NCI-H2196 treated with DMSO at 0.1 percent for 48 hours (cell line): ENCODE measurements around the gene RBM23.
"Not testable (repeated sequence)": the region's sequence is repeated elsewhere in the genome, so short reads cannot be mapped to it uniquely, and the experiment has no call there.

Experiments used
- DNase-seq: peaks from one replicate; lab custom pipeline; 2025; ENCODE audit not compliant: unreplicated experiment; lab: John Stamatoyannopoulos, UW

RBM23 gene

DNA sequence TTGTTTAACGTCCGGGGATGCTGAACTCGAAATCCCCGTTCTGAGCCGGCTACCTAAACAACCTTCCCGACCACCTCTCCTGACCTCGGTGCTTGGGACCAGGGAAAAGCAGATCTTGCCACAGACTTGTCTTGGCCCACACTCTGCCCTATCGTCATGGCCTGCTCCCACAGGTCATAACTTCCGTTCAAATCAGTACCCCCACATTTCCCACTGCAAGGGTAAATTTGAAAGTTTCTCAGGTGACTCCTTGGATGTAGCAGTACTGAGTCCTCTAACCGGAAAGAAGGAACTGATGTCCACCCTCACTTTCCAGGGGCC, 612 bp upstream of the RBM23 start:
- no peak for DNase-seq

DNA sequence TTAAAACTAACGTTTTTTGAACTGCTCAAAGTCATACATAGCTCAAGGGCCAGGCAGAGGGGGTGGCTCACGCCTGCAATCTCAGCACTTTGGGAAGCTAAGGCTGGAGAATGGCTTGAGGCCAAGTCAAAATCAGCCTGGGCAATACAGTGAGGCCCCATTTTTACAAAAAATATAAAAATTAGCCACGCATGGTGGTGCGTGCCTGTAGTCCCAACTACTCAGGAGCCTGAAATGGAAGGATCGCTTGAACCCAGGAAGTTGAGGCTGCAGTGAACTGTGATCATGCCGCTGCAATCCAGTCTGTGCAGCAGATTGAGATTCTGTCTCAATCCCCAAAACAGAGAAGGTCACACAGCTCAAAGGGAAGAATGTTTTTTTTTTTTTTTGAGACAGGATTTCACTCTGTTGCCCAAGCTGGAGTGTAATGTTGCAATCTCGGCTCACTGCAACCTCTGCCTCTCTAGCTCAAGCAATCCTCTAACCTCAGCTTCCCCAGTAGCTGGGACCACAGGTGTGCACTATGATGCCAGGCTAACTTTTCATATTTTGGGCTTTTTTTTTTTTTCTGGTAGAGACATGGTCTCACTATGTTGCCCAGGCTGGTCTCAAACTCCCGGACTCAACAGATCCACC, 2.9 kb downstream of the RBM23 start:
- DNase-seq = no peak

DNA sequence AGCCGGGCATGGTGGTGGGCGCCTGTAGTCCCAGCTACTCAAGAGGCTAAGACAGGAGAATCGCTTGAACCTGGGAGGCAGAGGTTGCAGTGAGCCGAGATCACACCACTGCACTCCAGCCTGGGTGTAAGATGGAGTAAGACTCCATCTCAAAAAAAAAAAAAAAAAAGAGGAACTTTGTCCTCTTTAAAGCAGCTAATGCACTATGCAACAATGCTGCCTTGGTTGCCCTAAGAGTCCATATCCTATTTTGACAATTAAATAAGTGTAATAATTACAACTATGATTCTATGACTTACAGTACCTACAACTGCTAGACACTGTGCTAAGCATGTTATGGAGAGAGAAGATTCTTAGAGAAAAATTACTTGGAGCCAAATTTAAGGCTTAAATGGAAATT, 4.1 kb downstream of the RBM23 start:
- DNase-seq = not testable (repeated sequence)

DNA sequence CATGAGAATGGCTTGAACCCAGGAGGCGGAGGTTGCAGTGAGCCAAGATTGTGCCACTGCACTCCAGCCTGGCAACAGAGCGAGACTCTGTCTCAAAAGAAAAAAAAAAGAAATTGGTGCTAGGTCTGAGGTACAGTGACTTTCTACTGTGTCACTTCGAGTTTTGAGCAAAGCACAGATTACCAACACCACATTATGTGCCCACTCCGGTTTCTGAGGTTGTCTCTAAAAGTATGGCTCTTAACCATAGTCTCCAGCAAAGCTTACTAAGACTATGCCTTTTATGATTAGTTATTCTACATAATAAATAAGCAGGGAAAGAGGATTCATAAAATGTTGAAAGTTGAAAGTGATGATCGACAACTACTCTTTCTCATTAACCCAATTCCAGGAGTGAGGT, 8.0 kb downstream of the RBM23 start:
- DNase-seq = no peak

DNA sequence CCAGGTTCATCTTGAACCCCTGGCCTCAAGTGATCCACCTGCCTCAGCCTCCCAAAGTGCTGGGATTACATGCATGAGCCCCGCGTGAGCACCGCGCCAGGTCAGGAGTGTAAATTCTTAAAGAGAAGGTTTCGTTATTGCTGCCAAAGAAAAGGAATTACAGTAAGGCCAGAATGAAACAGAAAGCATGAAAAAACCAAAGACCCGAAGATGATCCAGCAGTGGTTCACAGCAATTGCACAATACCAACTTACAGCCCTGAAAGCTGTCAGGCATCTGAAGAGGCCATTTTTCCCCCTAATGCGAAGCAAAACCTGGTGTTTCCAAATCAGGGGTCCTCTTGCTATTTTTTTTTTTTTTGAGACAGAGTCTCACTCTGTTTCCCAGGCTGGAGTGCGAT, 10.3 kb downstream of the RBM23 start:
- DNase-seq = no peak

DNA sequence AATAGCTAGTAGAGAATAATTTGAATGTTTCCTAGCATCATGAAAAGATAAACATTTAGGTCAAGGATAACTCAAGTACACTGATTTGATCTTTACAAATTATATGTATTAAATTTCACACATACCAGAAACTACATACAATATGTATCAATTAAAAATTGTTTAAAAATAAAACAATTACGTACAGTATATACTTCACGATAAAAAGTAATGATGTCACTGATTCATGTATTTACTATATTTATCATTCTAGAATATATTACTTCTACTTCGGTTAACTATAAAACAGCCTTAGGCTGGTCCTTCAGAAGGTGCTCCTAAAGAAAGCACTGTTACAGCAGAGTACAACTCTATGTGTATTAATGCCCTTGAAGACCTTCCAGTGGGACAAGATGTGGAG, 11.5 kb downstream of the RBM23 start:
- DNase-seq = no peak

DNA sequence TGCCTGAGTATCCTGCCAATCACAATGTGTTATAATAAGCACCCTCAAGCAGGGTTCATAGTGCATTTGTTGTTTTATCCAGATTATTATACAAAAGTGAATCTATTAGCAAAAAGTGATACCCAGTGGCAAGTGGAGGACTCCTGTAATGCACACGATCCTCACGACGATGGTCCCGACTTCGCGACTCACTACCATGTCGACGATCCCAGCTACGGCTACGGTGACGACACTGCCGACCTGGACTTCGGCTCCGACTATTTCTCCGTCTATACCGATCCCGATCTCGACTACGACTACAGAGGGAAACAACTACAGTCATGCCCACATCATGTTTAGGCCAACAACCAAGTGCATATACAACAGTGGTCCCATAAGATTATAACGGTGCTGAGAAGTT, 12.9 kb downstream of the RBM23 start:
- no peak for DNase-seq

DNA sequence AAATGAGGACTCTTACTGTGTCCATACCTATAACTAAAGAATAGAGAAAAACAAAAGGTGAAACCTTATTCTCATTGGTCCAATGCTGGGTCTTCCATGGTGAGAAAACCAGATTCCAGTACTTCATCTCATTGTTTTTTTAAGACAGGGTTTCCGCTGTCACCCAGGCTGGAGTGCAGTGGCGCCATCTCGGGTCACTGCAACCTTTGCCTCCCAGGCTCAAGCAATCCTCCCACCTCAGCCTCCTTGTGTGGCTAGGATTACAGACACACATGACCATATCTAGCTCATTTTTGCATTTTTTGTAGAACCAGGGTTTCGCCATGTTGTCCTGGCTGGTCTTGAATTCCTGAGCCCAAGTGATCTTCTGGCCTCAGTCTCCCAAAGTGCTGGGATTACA, 13.3 kb downstream of the RBM23 start:
- no peak for DNase-seq

DNA sequence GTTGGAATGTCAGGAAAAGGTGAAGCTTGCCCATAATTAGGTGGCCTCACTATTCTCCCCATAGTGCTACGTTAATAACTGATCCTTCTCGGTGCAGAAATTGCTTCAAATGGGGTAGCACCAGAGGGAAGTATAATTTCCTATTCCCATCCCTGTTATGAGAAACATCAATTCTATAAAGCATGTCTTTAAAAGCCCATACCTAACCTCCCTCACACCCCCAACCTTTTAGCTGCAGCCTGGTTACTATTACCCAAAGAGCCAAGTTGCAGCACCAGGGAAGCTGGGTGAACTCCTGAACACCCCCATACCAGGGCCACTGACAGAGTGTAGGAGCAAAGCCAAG, 15.2 kb downstream of the RBM23 start:
- no peak for DNase-seq

DNA sequence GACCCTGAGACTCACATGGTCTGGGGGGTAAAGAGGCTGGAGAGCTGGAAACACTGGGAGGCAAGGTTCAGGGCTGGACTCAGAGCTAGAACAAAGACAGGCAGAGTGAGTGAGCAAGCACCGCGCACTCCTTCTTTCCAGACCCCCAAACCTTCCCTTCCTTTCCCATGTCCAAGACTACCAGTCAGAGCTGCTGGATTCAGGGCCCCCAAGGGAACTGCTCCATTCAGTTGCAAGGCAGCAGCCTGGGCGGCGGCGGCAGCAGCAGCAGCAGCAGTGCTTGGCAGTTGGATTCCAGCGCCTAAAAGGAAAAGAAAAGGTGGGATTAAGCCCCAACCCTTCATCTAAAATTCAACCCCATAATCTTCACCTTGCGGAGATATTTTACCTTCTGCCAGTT, 17.1 kb downstream of the RBM23 start:
- no peak for DNase-seq

DNA sequence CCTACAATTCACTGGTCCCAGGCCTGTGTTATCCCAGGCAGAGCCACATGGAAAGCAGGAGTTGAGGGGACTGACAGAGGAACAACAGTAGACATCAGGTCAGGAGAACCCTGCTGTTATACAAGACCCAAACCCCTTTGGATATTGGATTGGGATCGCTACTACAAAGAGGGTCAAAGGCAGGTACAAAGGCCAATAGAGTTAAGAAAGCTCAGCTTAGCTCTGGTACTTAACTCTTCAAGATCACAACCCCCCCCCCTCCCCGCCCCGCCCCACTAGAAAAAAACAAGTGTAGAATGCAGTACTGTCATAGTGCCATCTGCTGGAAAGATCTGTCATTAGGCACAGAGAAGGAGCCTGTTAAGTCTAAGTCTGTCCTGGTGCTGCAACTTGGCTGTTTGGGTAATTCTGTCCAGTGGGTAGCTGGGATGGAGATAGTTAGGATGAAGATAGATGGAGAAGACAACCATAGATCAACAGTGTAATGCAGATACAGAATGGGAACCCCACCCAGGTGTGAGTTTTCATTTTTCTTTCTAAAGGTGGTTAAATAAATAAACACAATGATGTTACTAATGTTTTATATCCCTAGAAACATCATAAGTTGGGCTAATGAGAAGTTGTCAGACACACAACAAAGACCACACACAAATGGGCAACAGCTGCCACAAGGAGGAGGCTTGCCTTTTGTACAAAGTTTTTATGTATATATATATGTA, 18.7 kb downstream of the RBM23 start:
- peak; percentile 28 for DNase-seq

DNA sequence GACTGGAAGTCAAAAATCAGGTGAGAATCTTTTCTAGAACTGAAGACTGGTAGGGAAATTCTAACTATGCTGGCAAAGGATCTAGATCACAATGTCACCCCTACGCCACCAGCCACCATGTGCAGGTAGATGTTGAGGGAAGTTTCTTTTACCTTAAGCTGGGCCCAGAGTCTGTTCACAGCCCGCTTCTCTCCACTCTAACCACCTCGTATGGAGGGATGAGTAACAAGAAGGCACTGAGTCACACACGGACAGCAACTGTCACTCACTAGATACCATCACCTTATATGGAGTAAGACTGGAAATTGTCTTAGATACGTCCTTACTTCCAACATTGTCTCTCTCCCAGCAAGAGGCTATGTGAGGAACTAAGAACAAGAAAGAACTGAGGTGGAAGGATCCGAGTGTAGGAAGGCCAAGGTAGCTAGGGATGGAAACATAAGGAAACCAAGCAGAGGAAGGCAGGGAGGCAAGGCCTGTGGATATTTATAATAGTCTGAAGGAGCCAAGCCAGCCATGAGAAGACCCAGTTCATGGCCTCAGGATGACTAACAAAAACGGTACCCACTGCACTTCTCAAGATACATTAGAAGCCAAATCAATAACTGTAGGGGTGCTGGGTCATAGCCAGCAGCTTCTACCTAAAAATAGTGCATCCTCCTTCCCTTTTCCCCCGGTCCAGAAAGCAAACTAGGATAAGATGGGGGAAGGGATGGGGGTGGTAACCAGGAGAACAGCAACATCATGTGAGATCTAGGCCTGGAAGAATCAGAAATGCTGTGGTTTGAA, 20.5 kb downstream of the RBM23 start:
- no peak for DNase-seq

DNA sequence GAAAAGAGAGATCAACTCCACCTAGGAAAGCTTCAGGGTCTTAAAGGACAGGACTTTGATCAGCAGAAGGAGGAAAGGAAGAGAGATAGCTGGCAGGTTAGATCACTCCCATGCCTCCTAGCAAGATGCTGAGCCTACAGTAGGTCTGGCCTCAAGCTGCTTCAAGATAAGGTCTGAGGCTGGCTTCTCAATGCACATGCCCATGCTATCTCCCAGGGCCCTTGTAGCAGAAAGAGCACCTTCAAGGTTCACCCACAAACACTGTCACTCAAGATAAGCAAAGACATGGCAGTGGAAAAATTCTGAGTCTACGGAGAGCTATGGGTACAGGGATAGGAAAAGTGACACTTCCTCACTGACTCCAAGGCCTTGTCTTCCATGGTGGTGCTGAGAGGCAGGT, 21.6 kb downstream of the RBM23 start:
- DNase-seq = no peak

DNA sequence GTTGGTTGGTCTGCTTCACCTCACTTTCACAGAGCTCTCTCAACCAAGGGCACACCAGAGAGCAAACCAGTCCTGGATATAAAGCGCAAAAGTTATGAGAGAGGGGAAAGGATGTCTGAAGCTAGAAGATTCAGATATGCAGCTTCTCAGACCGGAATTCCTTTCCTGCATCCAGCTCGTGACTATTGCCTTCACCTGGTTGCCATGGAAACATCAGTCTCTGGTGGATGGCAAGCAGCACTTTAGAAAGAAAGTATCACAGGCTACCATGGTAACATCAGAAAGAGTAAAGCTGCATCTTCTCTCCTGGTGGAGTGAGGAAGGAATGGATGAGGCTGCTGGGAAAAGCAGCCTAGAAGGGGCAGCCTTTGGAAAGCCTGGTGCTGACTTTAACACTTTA, 22.2 kb downstream of the RBM23 start:
- DNase-seq = no peak

DNA sequence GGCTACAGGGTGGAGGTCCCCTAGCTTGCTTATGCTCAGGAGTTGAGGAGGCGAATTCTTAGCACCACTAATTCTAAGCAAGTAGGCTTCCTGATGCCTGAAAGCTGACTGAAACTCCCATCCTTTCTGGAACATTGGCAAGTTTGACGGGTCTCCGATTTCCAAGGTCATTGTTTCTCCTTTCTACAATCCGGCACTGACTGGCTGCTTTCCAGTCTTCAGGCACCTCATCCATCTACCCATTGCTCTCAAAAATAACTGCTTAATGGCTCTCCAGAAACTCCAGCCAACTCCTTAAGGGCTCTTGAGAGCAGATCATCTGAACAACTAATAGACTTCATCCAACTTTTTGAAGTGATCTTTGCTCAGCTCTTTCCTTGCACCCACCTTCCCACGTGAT, 22.6 kb downstream of the RBM23 start:
- DNase-seq = no peak

DNA sequence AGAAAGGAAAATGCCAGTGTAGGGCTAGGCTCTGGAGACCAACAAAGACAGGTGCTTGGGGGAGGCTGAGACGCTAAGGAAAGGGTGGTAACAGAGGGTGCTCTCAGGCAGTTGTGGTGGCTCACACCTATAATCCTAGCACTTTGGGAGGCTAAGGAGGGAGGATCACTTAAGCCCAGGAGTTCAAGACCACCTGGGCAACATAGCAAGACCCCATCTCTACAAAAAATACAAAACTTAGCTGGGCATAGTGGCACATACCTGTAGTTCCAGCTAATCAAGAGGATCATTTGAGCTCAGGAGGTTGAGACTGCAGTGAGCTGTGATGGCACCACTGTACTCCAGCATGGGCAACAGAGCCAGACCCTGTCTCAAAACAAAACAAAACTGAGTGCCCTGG, 23.5 kb downstream of the RBM23 start:
- no peak for DNase-seq

DNA sequence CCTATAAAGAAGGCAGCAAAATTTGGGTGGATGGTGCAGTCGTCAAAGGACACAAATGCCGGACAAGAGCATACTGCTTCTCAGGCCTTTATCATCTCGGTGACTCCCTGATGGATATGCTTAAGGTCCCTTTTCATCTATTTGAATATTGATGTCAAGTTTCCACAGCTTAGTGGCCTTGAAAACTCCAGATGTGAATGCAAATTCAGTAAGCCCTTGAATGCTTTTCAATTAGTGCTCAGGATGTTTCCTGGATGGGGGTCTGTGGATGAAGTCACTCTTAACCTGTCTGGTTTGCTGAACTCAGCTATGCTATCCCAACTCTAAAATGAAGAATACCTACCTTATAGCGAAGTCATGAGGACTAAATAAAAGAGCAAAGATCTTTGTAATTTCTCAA, 25.2 kb downstream of the RBM23 start:
- DNase-seq = no peak

DNA sequence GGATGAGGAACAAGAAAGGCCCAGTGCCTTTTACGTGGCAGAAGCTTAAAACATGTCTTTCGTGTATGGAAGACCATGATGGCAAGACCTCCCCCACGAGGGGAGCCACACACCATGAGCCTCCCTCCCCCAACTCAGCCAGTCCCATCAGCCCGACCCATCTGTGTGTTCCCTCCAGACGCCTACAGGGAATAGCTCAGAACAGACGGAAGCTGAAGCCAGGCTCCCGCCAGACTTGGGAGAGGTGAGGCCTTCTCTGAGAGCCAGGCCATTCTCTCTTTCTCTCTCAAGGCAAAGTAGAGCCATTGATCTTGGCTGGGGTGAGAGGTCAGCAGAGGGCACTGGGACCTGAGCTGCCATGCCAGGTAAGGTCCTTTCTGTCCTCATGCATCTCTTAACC, 26.5 kb downstream of the RBM23 start:
- DNase-seq = no peak

DNA sequence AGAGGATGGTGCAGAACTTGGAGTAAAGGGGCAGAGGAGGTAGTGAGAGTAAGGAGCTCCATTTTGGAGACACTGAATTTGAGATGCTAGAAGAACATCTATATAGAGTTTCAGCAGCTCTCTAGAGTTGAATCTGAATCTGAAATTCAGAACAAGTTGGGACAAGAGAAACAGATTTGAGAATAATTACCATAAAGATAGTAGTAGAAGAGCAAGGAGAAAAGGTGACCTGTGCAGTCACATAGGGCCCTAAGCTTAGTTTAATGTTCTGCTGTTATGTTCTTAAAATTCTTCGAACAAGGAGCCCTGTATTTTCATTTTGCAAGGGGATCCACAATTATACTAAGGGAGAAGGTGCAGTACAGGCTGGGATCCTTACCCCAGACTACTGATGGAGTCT, 28.5 kb downstream of the RBM23 start:
- DNase-seq = no peak

DNA sequence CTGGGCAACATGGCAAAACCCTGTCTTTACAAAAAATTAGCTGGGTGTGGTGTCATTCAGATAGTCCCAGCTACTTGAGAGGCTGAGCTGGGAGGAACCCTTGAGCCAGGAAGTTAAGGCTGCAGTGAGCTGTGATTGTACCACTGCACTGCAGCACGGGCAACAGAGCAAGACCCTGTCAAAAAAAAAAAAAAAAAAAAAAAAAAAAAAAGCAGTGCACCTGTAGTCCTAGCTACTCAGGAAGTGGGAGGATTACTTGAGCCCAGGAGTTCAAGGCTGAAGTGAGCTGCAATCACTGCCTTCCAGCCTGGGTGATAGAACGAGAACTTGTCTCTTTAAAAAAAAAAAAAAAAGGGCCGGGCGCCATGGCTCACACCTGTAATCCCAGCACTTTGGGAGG, 30.3 kb downstream of the RBM23 start:
- DNase-seq = no peak

DNA sequence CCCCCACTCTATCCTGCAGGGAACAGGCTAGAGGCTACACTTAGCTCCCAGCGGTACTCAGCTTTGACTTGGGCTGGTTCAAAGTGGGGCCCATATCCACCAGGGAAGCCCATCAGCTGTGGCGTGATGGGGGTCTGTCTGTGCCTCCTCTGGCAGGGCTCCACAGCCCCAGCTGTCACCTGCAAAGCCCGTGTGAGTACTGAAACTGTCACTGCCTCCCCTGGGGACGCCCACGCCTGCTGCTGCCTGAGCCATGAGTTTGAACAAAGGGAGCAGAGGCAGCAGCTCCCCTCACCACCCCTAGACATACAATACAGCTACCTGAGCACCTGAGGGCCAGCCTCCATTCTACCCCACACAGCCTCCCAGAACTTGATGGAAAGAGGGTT, 31.0 kb downstream of the RBM23 start:
- no peak for DNase-seq

DNA sequence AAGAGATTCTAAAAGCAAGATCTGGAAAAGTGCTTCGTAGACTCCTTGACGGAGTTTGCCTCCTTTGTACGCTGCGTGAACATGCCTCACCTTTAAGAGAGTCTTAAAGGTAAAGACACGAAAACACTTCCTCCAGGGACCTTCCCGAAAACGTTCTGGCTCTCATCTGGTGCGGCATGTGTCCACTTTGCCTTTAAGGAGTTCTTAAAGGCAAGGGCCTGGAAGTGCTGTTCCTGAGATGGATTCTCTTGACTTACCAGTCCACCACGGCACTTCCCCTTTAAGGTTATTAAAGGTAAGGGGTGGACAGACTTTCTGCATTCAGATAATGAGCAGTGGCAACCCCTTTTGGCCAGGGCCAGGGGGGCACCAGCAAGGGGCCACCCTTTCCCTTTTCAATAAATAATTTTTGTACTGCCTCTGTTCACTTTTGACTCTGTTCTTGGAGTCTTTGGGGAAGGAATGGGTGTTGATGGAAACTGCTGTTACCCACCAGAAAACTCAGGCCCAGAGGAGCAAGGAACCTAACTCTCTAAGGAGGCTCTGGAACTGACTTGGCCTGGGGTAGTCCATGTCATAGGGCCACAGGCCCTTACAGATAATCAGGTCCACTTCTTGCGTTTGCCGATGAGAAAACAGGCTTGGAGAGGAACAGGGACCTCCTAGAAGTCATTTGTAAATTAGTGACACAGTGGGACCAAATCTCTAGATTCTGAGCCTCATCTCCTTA, 31.5 kb downstream of the RBM23 start:
- peak; percentile 91 for DNase-seq
